ENCODE data around the gene GSN.
"Not testable (repeated sequence)": the region's sequence is repeated elsewhere in the genome, so short reads cannot be mapped to it uniquely, and the experiment has no call there.

Gene GSN

GRCh38 chr9:121286973-121287741 lies 19.2 kb downstream of the GSN start:
- in situ Hi-C loops (cut with MboI; ENCODE audit: low sequenced_read_pairs): no loop called here

- in situ Hi-C loops (cut with MboI; ENCODE audit: low sequenced_read_pairs): no loop called here
Measured at GRCh38 chr9:121288673-121289025, 20.7 kb downstream of the GSN start.

- in situ Hi-C loops (cut with MboI; ENCODE audit: low sequenced_read_pairs): no loop called here
Measured at GRCh38 chr9:121289026-121289771, 21.2 kb downstream of the GSN start.

- in situ Hi-C loops (cut with MboI; ENCODE audit: low sequenced_read_pairs): no loop called here
Measured at GRCh38 chr9:121289772-121290370, 21.9 kb downstream of the GSN start.

GRCh38 chr9:121291536-121291935 lies 23.6 kb downstream of the GSN start:
- in situ Hi-C loops (cut with MboI; ENCODE audit: low sequenced_read_pairs): not testable (repeated sequence)

- in situ Hi-C loops (cut with MboI; ENCODE audit: low sequenced_read_pairs): no loop called here
Measured at GRCh38 chr9:121292051-121292450, 24.1 kb downstream of the GSN start.

GRCh38 chr9:121292801-121293241 lies 24.9 kb downstream of the GSN start:
- in situ Hi-C loops (cut with MboI; ENCODE audit: low sequenced_read_pairs): no loop called here

- in situ Hi-C loops (cut with MboI; ENCODE audit: low sequenced_read_pairs): no loop called here
Measured at GRCh38 chr9:121294151-121294743, 26.3 kb downstream of the GSN start.

- in situ Hi-C loops (cut with MboI; ENCODE audit: low sequenced_read_pairs): no loop called here
Measured at GRCh38 chr9:121294866-121295661, 27.1 kb downstream of the GSN start.

- in situ Hi-C loops (cut with MboI; ENCODE audit: low sequenced_read_pairs): no loop called here
Measured at GRCh38 chr9:121295662-121296191, 27.8 kb downstream of the GSN start.

- in situ Hi-C loops (cut with MboI; ENCODE audit: low sequenced_read_pairs): no loop called here
Measured at GRCh38 chr9:121296213-121297127, 28.5 kb downstream of the GSN start.

GRCh38 chr9:121297389-121297788 lies 29.4 kb downstream of the GSN start:
- in situ Hi-C loops (cut with MboI; ENCODE audit: low sequenced_read_pairs): no loop called here

- in situ Hi-C loops (cut with MboI; ENCODE audit: low sequenced_read_pairs): no loop called here
Measured at GRCh38 chr9:121298016-121298538, 30.1 kb downstream of the GSN start.

GRCh38 chr9:121298689-121299466 lies 30.9 kb downstream of the GSN start:
- in situ Hi-C loops (cut with MboI; ENCODE audit: low sequenced_read_pairs): no loop called here

GRCh38 chr9:121299467-121300282 lies 31.7 kb downstream of the GSN start:
- in situ Hi-C loops (cut with MboI; ENCODE audit: low sequenced_read_pairs): no loop called here

GRCh38 chr9:121300283-121301119 lies 32.5 kb downstream of the GSN start:
- in situ Hi-C loops (cut with MboI; ENCODE audit: low sequenced_read_pairs): no loop called here

- in situ Hi-C loops (cut with MboI; ENCODE audit: low sequenced_read_pairs): no loop called here
Measured at GRCh38 chr9:121301881-121302286, 33.9 kb downstream of the GSN start.

Measured in hTERT RPE-1 (cell line).